ENCODE data around the gene GPR35.

- TF ChIP-seq POLR2A (IDR thresholded peaks at IDR 0.05): no peak
- TF ChIP-seq, protein P1, sequence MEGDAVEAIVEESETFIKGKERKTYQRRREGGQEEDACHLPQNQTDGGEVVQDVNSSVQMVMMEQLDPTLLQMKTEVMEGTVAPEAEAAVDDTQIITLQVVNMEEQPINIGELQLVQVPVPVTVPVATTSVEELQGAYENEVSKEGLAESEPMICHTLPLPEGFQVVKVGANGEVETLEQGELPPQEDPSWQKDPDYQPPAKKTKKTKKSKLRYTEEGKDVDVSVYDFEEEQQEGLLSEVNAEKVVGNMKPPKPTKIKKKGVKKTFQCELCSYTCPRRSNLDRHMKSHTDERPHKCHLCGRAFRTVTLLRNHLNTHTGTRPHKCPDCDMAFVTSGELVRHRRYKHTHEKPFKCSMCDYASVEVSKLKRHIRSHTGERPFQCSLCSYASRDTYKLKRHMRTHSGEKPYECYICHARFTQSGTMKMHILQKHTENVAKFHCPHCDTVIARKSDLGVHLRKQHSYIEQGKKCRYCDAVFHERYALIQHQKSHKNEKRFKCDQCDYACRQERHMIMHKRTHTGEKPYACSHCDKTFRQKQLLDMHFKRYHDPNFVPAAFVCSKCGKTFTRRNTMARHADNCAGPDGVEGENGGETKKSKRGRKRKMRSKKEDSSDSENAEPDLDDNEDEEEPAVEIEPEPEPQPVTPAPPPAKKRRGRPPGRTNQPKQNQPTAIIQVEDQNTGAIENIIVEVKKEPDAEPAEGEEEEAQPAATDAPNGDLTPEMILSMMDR (IDR thresholded peaks at IDR 0.05): no peak
Measured at GRCh38 chr2:240603846-240604245, 21.4 kb upstream of the GPR35 start.
